Measurements from ENCODE around the gene CSH1.
"Not testable (repeated sequence)": the region's sequence is repeated elsewhere in the genome, so short reads cannot be mapped to it uniquely, and the experiment has no call there.

CSH1 gene

DNA sequence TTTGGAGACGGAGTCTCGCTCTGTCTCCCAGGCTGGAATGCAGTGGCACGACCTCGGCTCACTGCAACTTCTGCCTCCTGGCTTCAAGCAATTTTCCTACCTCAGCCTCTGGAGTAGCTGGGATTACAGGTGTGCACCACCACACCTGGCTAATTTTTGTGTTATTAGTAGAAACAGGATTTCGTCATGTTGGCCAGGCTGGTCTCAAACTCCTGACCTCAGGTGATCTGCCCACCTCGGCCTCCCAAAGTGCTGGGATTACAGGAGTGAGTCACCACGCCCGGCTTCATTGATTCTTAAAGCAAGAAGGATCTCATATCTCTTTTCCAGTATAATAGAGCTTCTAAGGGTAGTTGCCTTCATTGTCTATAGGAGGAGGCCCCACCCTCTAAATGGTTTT lies 8.4 kb upstream of the CSH1 start:
- DNase-seq (ENCODE audit: low spot score): not testable (repeated sequence)

DNA sequence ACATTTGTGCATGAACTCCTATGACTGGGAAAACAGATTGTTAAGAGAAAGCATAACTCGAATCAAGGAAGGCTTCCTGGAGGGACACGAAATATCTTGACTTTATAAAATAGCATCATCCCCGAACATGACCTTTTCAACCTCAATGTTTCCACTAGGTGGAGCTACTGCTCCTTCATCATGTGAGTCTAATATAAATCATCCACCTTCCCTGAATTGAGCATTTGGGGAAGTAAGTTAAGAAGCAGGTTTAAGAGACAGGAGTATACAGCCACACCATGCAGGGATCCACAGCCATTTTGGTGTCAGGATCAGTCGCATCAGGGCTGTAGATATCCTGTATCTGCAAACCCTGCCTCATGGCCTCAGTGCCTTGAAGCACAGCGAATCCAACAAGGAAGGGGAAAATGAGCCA lies 7.4 kb upstream of the CSH1 start:
- DNase-seq (ENCODE audit: low spot score): not testable (repeated sequence)

DNA sequence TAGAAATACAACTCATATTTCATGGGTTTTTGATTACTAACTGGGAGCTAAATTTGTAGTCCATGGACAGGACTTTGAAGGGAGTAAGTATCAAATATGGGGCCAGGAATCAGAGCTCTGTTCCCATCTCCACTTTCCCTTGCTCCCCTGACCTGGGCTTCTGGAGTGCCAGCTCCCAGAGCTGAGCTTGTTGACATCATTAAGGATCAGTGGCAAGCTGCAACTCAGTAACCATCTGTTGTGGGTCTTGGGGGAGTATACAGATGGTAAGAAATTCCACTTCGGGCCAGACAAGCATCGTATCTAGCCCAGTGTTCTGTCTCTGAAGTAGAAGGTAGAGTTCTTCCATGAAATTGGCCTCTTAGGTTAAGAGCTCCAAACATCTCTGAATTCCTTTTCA lies 5.6 kb upstream of the CSH1 start:
- DNase-seq (ENCODE audit: low spot score): not testable (repeated sequence)

DNA sequence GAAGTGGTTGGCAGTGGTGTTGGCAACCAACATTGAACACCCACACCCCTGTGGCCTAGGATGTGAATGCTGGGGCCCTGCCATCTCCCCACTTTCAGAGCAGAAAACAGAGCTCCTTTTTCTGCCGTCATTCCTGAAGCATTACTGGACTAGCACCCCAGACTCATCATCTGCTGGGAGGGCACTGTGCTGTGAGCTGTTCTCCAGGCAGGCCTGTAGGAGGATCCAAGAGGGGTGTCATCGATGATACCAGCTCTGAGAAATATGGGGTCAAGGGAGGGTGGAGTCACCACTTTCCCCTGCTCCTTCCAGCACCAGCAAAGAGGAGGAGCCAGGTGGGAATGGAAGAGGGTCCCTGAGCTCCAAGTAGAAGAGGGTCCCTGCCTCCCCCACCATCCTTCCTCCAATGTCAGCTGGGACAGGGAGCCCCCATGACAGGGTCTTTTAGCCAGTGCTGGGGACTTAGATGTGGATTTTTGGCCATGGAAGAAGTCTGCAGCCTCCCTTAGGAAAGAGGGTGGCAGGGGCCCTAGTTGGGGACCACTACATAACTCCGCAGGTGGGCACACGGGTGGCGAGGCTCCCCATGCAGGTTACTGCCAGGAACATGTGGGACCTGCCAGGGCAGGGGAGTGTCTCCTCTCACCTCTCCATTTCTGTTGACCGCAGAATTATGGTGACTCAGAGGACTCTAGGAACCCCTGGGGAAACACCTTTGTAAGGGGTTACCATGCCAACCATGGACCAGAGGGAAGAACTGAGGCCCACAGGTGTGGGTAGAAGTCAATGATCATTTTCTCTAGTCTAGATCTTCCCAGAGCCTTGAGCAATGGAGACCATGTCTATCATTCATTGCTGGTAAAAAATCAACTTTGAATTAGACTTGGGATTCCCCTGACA lies 2.8 kb upstream of the CSH1 start:
- DNase-seq (ENCODE audit: low spot score): not testable (repeated sequence)

DNA sequence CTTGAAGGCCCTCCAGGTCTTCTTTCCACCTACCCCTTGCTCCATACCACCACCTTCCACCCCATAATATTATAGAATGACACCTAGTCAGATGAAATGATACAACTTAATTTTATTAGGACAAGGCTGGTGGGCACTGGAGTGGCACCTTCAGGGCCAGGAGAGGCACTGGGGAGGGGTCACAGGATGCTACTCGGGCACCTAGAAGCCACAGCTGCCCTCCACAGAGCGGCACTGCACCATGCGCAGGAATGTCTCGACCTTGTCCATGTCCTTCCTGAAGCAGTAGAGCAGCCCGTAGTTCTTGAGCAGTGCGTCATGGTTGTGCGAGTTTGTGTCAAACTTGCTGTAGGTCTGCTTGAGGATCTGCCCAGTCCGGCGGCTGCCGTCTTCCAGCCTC lies 1.6 kb downstream of the CSH1 start:
- DNase-seq (ENCODE audit: low spot score): not testable (repeated sequence)

DNA sequence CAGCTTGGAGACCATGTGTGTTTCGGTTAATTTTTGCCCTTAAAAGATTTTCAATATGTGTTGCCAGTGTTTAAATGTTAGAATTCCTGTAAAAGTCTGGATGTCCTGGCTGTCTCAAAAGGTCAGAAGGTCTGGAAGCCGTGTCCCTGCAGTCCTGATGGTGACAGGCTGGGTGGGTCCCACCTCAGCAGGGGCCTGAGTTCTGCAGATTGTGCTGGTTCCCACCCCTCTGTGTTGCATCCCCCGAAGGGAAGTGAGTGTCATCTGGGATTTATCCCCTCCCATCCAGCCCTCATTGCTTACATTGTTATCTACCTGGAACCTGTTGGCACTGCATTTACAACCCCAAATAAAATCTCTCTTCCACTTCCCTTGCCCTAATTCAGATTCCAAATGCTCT lies 2.4 kb downstream of the CSH1 start:
- not testable (repeated sequence) for DNase-seq (ENCODE audit: low spot score)

DNA sequence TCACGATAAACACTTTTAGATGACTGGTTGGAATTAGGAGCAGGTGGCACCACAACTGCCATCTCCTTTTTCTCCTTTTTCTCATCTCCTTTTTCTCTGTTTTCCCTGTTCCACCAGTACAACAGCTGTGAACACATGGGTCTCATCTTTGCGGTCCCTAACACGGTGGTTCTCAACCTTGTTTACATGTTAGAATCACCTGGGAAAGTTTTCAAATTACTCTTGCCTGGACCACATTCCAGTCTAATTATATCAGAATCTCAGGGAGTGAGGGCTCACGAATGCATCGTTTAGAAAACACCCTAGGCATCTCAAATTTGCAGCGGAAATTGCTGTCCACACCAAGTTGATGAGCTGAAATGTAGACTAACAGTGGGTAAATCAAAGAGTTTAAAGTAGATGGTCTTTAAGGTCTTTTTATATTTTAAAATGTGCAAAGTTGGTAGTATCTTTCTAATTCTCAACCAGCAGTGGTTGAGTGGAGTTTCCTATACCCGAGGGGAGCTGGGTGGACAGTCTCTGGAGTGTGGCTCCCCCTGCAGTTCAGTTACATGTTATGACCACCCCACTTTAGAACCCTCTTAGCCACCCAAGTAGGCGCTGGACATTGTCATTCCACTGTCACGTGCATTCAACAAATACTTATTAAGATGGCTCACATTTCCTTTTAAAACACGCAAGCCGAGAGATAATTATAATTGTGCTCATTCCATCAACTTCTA lies 3.9 kb downstream of the CSH1 start:
- not testable (repeated sequence) for DNase-seq (ENCODE audit: low spot score)

DNA sequence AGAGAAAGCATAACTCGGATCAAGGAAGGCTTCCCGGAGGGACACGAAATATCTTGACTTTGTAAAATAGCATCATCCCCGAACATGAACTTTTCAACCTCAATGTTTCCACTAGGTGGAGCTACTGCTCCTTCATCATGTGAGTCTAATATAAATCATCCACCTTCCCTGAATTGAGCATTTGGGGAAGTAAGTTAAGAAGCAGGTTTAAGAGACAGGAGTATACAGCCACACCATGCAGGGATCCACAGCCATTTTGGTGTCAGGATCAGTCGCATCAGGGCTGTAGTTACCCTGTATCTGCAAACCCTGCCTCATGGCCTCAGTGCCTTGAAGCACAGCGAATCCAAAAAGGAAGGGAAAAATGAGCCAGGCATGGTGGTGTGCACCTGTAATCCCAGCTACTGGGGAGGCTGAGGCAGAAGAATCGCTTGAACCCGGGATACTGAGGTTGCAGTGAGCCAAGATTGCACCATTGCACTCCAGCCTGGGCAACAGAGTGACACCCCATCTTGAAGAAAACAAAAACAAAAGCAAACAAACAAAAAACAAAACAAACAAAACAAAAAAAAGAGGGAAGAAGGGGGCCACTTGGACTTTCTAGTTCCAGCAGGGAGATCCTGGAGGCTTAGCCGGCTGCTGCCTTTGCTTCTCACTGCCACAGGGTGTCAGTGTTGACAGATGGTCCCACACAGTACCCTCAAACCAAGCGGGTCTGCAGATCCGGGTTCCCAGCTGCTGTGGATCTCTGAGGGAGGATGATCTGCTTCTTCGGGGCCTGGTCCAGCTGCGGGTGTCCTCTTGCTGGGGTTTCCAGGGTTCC lies 7.1 kb downstream of the CSH1 start:
- peak; percentile 43 for DNase-seq (ENCODE audit: low spot score)

DNA sequence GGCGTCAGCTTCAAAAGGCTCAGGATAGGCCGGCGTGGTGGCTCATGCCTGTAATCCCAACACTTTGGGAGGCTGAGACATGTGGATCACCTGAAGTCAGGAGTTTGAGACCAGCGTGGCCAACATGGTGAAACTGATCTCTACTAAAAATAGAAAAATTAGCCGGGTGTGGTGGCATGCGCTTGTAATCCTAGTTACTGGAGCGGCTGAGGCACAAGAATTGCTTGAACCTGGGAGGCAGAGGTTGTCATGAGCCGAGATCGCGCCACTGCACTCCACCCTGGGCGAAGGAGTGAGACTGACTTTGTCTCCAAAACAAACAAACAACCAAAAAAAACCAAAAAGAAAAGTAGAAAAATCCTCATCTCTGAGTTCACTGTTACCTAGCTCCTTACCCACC lies 11.3 kb downstream of the CSH1 start:
- DNase-seq (ENCODE audit: low spot score): not testable (repeated sequence)

DNA sequence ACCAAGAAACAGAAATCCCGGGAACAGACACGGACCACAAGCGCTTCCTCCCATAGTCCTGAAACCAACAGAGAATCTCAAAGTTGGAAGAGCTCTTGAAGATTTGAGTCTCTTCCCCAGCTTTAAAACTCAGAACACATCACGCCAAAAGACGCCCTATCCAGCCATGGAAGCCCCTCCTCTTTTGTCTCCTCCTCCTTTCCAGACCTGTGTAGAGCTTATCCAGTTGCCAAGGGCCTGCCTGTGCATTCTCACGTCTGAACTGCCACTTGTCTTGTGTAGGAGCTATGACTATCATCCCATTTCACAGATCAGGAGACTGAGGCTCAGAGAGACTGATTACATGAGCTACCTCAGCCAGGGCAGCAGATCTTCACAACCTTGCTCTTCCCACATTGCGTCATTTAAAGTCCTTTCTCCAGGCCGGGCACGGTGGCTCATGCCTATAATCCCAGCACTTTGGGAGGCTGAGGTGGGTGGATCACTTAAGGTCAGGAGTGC lies 13.7 kb downstream of the CSH1 start:
- peak; percentile 29 for DNase-seq (ENCODE audit: low spot score)

DNA sequence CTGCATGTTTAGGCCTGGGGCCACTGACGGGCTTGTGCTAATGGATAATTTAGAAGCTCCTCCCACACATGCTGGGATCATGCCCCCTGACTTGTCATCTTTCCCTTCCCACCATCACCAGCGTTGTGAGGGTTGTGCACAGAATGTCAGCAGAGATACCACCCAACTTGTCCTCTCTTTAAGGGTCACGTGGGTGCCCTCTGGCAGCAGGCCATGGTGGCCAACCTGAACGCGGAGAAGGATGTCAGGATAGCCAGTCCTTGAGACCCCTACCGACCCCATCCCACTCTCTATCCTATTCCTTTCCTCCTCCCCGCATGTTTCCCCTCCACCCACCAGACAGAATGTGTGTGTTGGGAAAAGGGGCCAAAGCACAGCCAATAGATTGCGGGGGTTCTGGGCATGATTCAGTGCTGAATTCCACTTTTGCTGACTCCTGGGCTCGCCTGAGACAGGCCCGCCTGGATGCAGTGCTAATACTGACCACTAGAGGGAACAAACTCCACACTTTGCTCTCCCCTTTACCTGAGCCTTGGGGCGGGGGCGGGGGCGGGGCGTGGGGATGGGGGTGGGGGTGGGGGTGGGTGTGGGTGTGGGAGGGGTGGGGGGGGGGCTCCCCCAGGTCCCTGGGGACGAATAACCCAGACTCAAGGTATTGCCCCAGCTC lies 14.3 kb downstream of the CSH1 start, which contains the start of gene GH2:
Gene GH2 (minus strand): TSS at position 10 of the 667 bp plus-strand sequence. CDS start 143 bp downstream, outside the sequence.
- peak; percentile 42 for DNase-seq (ENCODE audit: low spot score)

DNA sequence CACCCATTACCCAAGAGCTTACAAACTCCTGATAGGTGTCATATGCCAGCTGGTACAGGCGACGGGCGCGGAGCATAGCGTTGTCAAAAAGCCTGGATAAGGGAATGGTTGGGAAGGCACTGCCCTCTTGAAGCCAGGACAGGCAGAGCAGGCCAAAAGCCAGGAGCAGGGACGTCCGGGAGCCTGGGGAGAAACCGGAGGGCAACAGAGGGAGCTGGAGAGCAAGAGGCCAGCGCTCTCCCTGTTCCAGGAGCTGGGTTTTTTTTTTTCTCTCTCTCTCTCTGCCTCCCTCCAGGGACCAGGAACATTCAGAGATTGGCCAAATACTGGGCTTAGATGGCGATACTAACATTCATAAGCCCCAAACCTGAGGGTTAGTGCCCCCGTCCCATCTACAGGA lies 15.0 kb downstream of the CSH1 start:
- DNase-seq (ENCODE audit: low spot score): not testable (repeated sequence)

DNA sequence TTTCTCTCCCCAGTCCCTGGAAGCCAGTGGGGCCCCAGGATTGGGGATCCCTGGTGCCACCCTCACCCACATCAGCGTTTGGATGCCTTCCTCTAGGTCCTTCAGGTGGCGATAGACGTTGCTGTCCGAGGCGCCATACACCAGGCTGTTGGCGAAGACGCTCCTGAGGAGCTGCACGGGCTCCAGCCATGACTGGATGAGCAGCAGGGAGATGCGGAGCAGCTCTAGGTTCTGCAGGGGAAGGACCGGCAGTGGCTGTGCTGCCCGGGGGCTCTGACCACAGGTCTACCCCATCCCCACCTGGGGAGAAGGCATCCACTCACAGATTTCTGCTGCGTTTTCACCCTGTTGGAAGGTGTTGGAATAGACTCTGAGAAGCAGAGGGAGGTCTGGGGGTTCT lies 15.7 kb downstream of the CSH1 start:
- DNase-seq (ENCODE audit: low spot score): no peak

DNA sequence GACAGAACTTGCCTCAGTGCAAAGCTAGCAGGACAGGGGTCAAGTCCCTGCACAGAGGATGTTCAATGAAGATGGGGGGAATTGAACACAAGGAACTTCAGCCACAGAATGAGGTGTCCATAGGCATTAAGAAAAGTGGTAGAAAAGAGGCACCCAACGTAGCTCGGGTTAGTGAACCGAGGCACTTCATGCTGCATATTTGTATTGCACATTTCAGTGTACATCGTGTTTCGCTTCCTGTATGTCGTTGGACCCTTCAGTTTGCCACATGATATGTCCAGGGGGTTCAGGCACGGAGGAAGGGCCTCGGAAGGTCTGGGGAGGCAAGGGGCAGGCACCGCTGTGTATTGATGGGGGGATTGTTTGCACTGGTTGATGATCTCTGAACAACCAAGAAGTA lies 18.0 kb downstream of the CSH1 start:
- not testable (repeated sequence) for DNase-seq (ENCODE audit: low spot score)

DNA sequence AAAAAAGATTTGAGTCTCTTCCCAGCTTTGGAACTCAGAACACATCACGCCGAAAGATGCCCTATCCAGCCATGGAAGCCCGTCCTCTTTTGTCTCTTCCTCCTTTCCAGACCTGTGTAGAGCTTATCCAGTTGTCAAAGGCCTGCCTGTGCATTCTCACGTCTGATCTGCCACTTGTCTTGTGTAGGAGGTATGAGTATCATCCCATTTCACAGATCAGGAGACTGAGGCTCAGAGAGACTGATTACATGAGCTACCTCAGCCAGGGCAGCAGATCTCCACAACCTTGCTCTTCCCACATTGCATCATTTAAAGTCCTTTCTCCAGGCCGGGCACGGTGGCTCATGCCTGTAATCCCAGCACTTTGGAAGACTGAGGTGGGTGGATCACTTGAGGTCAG lies 21.7 kb downstream of the CSH1 start:
- not testable (repeated sequence) for DNase-seq (ENCODE audit: low spot score)

DNA sequence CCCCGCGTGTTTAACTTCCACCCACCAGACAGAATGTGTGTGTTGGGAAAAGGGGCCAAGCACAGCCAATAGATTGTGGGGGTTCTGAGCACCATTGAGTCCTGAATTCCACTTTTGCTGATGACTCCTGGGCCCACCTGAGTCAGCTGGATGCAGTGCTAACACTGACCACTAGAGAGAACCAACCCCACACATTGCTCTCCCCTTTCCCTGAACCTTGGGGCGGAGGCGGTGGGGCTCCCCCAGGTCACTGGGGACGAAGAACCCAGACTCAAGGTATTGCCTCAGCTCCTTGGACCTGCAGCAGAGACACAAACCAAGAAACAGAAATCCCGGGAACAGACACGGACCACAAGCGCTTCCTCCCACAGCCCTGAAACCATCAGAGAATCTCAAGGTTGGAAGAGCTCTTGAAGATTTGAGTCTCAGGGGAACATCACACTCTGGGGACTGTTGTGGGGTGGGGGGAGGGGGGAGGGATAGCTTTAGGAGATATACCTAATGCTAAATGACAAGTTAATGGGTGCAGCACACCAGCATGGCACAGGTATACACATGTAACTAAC lies 22.2 kb downstream of the CSH1 start:
- DNase-seq (ENCODE audit: low spot score): not testable (repeated sequence)

DNA sequence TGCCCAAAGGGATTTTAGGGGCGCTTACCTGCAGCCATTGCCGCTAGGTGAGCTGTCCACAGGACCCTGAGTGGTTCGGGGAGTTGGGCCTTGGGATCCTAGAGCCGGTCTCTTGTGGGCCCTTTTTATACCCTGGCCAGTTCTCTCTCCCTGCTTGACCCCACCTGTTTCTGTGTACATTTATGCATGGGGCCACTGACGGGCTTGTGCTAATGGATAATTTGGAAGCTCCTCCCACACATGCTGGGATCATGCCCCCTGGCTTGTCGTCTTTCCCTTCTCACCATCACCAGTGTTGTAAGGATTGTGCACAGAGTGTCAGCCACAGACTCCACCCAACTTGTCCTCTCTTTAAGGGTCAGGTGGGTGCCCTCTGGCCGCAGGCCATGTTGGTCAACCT lies 22.8 kb downstream of the CSH1 start, which contains the start of gene CSH2:
Gene CSH2 (minus strand): TSS at position 101 of the 400 bp plus-strand sequence. CDS start 63 bp downstream, at position 38.
- DNase-seq (ENCODE audit: low spot score): not testable (repeated sequence)

DNA sequence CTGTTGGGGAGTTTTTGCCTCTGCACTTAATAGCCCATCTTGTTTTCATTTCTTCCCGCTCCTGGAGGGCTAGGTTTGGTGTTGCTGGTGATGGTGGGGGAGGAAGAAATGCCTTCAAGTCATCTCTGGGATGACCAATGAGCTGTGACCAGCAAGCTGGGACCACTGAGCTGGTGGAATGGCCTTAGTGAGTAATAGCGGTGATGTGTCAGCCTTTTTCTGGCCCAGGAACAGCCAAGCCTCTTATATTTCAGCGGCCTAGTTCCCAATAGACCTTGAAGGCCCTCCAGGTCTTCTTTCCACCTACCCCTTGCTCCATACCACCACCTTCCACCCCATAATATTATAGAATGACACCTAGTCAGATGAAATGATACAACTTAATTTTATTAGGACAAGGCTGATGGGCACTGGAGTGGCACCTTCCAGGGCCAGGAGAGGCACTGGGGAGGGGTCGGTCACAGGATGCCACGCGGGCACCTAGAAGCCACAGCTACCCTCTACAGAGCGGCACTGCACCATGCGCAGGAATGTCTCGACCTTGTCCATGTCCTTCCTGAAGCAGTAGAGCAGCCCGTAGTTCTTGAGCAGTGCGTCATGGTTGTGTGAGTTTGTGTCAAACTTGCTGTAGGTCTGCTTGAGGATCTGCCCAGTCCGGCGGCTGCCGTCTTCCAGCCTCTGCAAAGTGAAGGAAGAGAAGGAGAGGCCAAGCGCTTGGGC lies 24.6 kb downstream of the CSH1 start:
- not testable (repeated sequence) for DNase-seq (ENCODE audit: low spot score)

DNA sequence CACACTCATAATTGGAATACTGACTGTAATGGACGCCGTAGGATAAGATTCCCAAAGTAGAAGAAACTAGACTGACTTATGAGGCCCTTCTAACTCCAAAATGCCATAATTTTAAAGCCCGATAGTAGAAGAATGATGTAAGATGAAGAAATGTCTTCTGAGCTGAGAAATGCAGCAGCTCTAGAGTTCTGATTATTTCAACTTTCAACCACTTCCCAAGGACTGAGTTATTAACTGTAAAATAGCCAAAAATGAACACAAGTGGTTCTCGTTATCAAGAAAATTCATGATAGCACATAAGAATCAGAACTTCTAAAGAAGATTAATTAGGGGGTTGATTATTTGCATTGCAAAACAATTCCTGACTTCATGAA lies 26.1 kb downstream of the CSH1 start:
- not testable (repeated sequence) for DNase-seq (ENCODE audit: low spot score)
